Muscle layer of colon (tissue), 2 donors: ENCODE measurements around the gene TMEM18.

Source experiments
- H3K27ac ChIP-seq: one replicate; pipeline ENCODE4 v1.7.0; 2013; ENCODE audit warnings: low read depth, mild to moderate bottlenecking, low read length, moderate library complexity
- H3K27me3 ChIP-seq, 2 donors: one replicate each; pipeline ENCODE4 v1.7.0; 2013; ENCODE audit warnings: low read length in 2 of 2, mild to moderate bottlenecking in 2 of 2; ENCODE audit not compliant: insufficient read depth in 2 of 2, control insufficient read depth in 1 of 2
- H3K36me3 ChIP-seq: one replicate; pipeline ENCODE4 v1.7.0; 2013; ENCODE audit warnings: mild to moderate bottlenecking, low read length; ENCODE audit not compliant: insufficient read depth
- H3K4me1 ChIP-seq: one replicate; pipeline ENCODE4 v1.7.0; 2013; ENCODE audit warnings: mild to moderate bottlenecking, low read length; ENCODE audit not compliant: insufficient read depth
- H3K4me3 ChIP-seq, 2 donors: one replicate each; pipeline ENCODE4 v1.7.0; 2013; ENCODE audit warnings: low read length in 2 of 2, low read depth in 1 of 2, mild to moderate bottlenecking in 1 of 2, moderate library complexity in 1 of 2
- H3K9ac ChIP-seq: one replicate; pipeline ENCODE4 v1.7.0; 2013; ENCODE audit warnings: low read length
- H3K9me3 ChIP-seq: one replicate; pipeline ENCODE4 v1.7.0; 2013; ENCODE audit warnings: mild to moderate bottlenecking, low read length
- donor health status: abdominal sarcoma.
- donor health status: Adenocarcinoma of cecum.

The TMEM18 gene

GRCh38 chr2:658426-658825 is 18.8 kb downstream of the TMEM18 start:
- Histone ChIP-seq H3K4me1 (no peaks in the 10 kb centered on the region), H3K9me3 (no peaks in the 10 kb centered on the region), H3K27ac (no peak overlapping the region), H3K9ac (no peak overlapping the region), H3K4me3 (no peak overlapping the region), H3K36me3 (peaks cover 1% of the 10 kb centered on the region), H3K27me3 (peaks cover 0 to 5% of the 10 kb centered on the region in 2 donors)

GRCh38 chr2:657766-658165 is 19.4 kb downstream of the TMEM18 start:
- Histone ChIP-seq H3K36me3 (no peaks in the 10 kb centered on the region), H3K9me3 (no peaks in the 10 kb centered on the region), H3K4me1 (no peaks in the 10 kb centered on the region), H3K27ac (no peak overlapping the region), H3K27me3 (peaks cover 0 to 5% of the 10 kb centered on the region in 2 donors), H3K4me3 (no peak overlapping the region), H3K9ac (no peak overlapping the region)

- Histone ChIP-seq H3K36me3 (no peaks in the 10 kb centered on the region), H3K9ac (no peak overlapping the region), H3K4me1 (no peaks in the 10 kb centered on the region), H3K27me3 (peaks cover 0 to 5% of the 10 kb centered on the region in 2 donors), H3K9me3 (no peaks in the 10 kb centered on the region), H3K4me3 (no peak overlapping the region), H3K27ac (no peak overlapping the region)
These were observed 20.5 kb downstream of the TMEM18 start for GRCh38 chr2:656676-657075.

- H3K36me3 ChIP-seq: no peaks in the 10 kb centered on the region
These were observed 21.6 kb downstream of the TMEM18 start for GRCh38 chr2:655626-656025.

GRCh38 chr2:654896-655295 is 22.3 kb downstream of the TMEM18 start:
- Histone ChIP-seq H3K36me3 (no peaks in the 10 kb centered on the region), H3K4me1 (no peaks in the 10 kb centered on the region), H3K27me3 (no peaks in the 10 kb centered on the region), H3K9ac (no peak overlapping the region), H3K27ac (no peak overlapping the region), H3K9me3 (no peaks in the 10 kb centered on the region), H3K4me3 (no peak overlapping the region)

More at GRCh38 chr2:655626-656025, 21.6 kb downstream of the TMEM18 start:
- Histone ChIP-seq H3K9ac (no peak overlapping the region), H3K4me3 (no peak overlapping the region), H3K27me3 (peaks cover 0 to 2% of the 10 kb centered on the region in 2 donors), H3K9me3 (no peaks in the 10 kb centered on the region), H3K27ac (no peak overlapping the region), H3K4me1 (no peaks in the 10 kb centered on the region)

GRCh38 chr2:653645-654425 is 23.4 kb downstream of the TMEM18 start:
- no peaks in the 10 kb centered on the region for H3K4me1 ChIP-seq
- no peaks in the 10 kb centered on the region for H3K36me3 ChIP-seq
- no peak overlapping the region for H3K9ac ChIP-seq
- H3K9me3 ChIP-seq: no peaks in the 10 kb centered on the region
- no peak overlapping the region for H3K4me3 ChIP-seq
- H3K27me3 ChIP-seq: no peaks in the 10 kb centered on the region
- H3K27ac ChIP-seq: no peak overlapping the region

GRCh38 chr2:652881-653480 is 24.2 kb downstream of the TMEM18 start:
- Histone ChIP-seq H3K4me3 (no peak overlapping the region), H3K27ac (no peak overlapping the region), H3K36me3 (no peaks in the 10 kb centered on the region), H3K9ac (no peak overlapping the region), H3K27me3 (no peaks in the 10 kb centered on the region), H3K4me1 (no peaks in the 10 kb centered on the region), H3K9me3 (no peaks in the 10 kb centered on the region)

GRCh38 chr2:651951-652373 is 25.2 kb downstream of the TMEM18 start:
- H3K27ac ChIP-seq: no peak overlapping the region
- H3K4me1 ChIP-seq: no peaks in the 10 kb centered on the region
- H3K9me3 ChIP-seq: no peaks in the 10 kb centered on the region
- no peak overlapping the region for H3K4me3 ChIP-seq
- no peaks in the 10 kb centered on the region for H3K36me3 ChIP-seq
- H3K27me3 ChIP-seq: no peaks in the 10 kb centered on the region
- no peak overlapping the region for H3K9ac ChIP-seq

GRCh38 chr2:650343-651310 is 26.6 kb downstream of the TMEM18 start:
- no peak overlapping the region for H3K27ac ChIP-seq
- no peaks in the 10 kb centered on the region for H3K27me3 ChIP-seq
- no peaks in the 10 kb centered on the region for H3K36me3 ChIP-seq
- no peak overlapping the region for H3K4me3 ChIP-seq
- no peaks in the 10 kb centered on the region for H3K9me3 ChIP-seq
- H3K4me1 ChIP-seq: no peaks in the 10 kb centered on the region
- H3K9ac ChIP-seq: no peak overlapping the region

GRCh38 chr2:649426-650342 is 27.5 kb downstream of the TMEM18 start:
- Histone ChIP-seq H3K4me1 (no peaks in the 10 kb centered on the region), H3K9ac (no peak overlapping the region), H3K27me3 (no peaks in the 10 kb centered on the region), H3K9me3 (no peaks in the 10 kb centered on the region), H3K36me3 (no peaks in the 10 kb centered on the region), H3K4me3 (no peak overlapping the region), H3K27ac (no peak overlapping the region)
